Measurements from ENCODE around the gene SERPINB1. TPM values are rescaled to one million over a fixed set of nuclear protein-coding genes. Genes with fewer than 3 reads are reported as not detected.

Gene SERPINB1
- total RNA-seq, 6 experiments from 2014 or later: 21.1 to 39.2 (median 29.3) TPM

- TF ChIP-seq CTCF (IDR thresholded peaks at IDR 0.05): no peak
- Mint-ChIP-seq H3K9me3 (no peaks in the 10 kb centered on the region), H3K27ac (no peak overlapping the region), H3K4me1 (ENCODE audit: low read depth) (peaks cover 22% of the 10 kb centered on the region), H3K27me3 (ENCODE audit: insufficient read depth) (no peaks in the 10 kb centered on the region; the same call in none of the 2 replicates), H3K4me3 (no peak overlapping the region), H3K36me3 (ENCODE audit: low read depth) (no peaks in the 10 kb centered on the region)
- DNase-seq: no peak
Observed at GRCh38 chr6:2823104-2823850, 18.4 kb downstream of the SERPINB1 start.

- Mint-ChIP-seq H3K27ac (no peak overlapping the region), H3K27me3 (ENCODE audit: insufficient read depth) (no peaks in the 10 kb centered on the region; the same call in none of the 2 replicates), H3K4me1 (ENCODE audit: low read depth) (peaks cover 33% of the 10 kb centered on the region), H3K36me3 (ENCODE audit: low read depth) (peaks cover 4% of the 10 kb centered on the region), H3K4me3 (no peak overlapping the region), H3K9me3 (peaks cover 4% of the 10 kb centered on the region)
- no peak for TF ChIP-seq CTCF (IDR thresholded peaks at IDR 0.05)
- DNase-seq: no peak
Observed at GRCh38 chr6:2821554-2821953, 20.1 kb downstream of the SERPINB1 start.

GRCh38 chr6:2820415-2820814 lies 21.2 kb downstream of the SERPINB1 start:
- Mint-ChIP-seq H3K9me3 (peaks cover 15% of the 10 kb centered on the region), H3K4me1 (ENCODE audit: low read depth) (peaks cover 33% of the 10 kb centered on the region), H3K27ac (no peak overlapping the region), H3K4me3 (no peak overlapping the region), H3K27me3 (ENCODE audit: insufficient read depth) (no peaks in the 10 kb centered on the region; the same call in none of the 2 replicates), H3K36me3 (ENCODE audit: low read depth) (peaks cover 15% of the 10 kb centered on the region)
- TF ChIP-seq CTCF (IDR thresholded peaks at IDR 0.05): no peak
- no peak for DNase-seq

- H3K27me3 Mint-ChIP-seq (ENCODE audit: insufficient read depth): no peaks in the 10 kb centered on the region; the same call in none of the 2 replicates
- H3K36me3 Mint-ChIP-seq (ENCODE audit: low read depth): peaks cover 15% of the 10 kb centered on the region
- H3K4me1 Mint-ChIP-seq (ENCODE audit: low read depth): peaks cover 33% of the 10 kb centered on the region
- H3K9me3 Mint-ChIP-seq: peaks cover 16% of the 10 kb centered on the region
- no peak overlapping the region for H3K27ac Mint-ChIP-seq
- TF ChIP-seq CTCF (IDR thresholded peaks at IDR 0.05): no peak
- DNase-seq: no peak
- H3K4me3 Mint-ChIP-seq: no peak overlapping the region
Observed at GRCh38 chr6:2819978-2820377, 21.7 kb downstream of the SERPINB1 start.

GRCh38 chr6:2819115-2819514 lies 22.5 kb downstream of the SERPINB1 start:
- DNase-seq: no peak
- Mint-ChIP-seq H3K4me3 (no peak overlapping the region), H3K36me3 (ENCODE audit: low read depth) (peaks cover 15% of the 10 kb centered on the region), H3K27ac (peak overlapping the region; percentile 86; the same call in 1 of the 2 replicates), H3K27me3 (ENCODE audit: insufficient read depth) (no peaks in the 10 kb centered on the region; the same call in 1 of the 2 replicates), H3K4me1 (ENCODE audit: low read depth) (peaks cover 33% of the 10 kb centered on the region), H3K9me3 (peaks cover 16% of the 10 kb centered on the region)
- no peak for TF ChIP-seq CTCF (IDR thresholded peaks at IDR 0.05)

Measured in HFFc6 (cell line).